GM19023 (cell line): ENCODE data around the gene ACOT11.
"Not testable (repeated sequence)": the region's sequence is repeated elsewhere in the genome, so short reads cannot be mapped to it uniquely, and the experiment has no call there.

Experiments
- ATAC-seq: cut with Tn5 transposase; IDR thresholded peaks from one replicate; pipeline ENCODE4 v1.9.1; 2021; ENCODE audit warnings: mild to moderate bottlenecking, moderate library complexity; ENCODE audit not compliant: unreplicated experiment

ACOT11 gene

DNA sequence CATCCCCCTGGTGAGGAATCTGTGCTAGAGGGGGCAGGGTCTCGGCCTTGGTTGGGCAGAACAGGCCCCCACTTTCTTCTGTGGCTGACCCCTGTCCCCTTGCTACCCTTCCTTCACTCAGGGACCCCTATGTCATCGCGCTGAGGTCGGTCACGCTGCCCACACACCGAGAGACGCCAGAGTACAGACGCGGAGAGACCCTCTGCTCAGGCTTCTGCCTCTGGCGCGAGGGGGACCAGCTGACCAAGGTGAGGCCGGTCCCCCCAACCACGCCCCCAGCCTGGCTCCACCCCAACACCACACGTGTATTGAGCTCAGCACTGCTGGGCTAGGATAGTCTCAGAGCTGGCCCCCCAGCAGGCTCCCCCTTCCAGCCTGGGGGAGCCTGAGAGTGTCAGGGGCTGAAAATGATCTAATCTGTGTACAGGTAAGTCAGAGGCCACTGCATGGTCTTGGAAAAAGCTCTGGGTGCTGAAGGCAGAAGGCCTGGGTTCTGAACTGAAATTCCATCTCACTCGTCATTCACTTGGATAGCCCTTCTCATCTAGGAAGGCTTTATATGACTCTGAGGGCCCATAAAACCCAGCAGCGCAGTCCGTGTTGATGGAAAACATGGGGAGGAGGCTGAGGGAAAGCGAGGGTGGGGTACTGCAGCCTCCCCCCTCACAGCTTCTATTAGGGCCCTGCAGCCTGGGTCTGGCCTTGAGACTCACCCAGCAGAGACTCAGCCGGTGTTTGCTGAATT lies 60.0 kb downstream of the ACOT11 start:
- ATAC-seq = no peak

DNA sequence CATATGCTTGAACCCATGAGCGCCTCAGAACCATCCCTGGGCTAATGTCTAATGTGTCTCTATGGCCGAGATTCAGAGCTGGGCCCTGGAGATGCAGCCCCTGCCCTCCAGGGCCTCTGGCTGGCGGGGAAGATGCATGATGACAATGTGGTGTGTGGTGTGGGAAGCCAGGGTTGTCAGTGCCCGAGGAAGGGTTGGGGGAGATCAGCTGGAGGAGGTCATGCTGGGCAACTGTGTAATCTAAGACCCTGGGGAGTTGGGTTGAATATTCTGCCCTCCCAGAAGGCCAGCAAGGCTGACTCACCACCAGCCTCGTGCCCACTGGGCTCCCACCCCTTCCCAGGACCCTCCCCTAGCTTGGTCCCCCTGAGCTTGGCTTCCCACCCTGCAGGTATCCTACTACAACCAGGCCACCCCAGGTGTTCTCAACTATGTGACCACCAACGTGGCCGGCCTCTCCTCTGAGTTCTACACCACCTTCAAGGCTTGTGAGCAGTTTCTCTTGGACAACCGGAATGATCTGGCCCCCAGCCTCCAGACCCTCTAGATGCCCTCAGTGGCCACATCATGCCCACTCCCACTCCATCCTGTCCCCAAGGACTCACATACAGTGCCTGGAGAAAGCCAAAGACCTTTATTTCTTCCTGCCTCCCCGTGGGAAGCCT lies 60.7 kb downstream of the ACOT11 start:
- ATAC-seq = no peak

DNA sequence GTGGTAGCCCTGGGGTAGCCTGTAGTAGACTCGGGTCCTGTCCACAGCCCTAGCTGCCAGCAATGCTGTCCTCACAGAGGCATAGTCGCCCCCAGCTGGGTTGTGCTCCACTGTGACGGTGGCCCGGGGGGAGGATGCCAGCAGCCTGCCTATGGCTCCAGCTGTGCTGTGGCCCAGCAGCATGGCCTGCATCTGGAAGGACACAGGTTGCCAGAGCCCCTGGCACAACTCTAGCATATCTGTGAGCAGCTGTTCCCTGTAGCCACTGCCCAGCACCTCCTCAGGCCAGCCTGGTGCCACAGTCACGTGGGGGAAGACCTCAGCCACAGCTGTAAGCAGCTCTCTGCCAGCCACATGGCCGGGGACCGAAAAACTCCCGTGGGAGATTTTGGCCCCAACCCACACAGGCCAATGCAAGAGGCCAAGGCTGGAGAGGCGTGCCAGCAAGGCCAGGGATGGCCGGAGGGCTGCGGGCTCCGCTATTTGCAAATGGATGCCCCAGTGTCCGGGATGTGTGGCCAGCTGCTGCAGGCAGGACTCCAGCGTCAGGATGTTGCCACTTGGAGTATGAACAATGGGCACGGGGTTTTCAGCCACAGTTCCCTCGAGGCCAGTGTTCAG lies 61.4 kb downstream of the ACOT11 start:
- ATAC-seq = no peak

DNA sequence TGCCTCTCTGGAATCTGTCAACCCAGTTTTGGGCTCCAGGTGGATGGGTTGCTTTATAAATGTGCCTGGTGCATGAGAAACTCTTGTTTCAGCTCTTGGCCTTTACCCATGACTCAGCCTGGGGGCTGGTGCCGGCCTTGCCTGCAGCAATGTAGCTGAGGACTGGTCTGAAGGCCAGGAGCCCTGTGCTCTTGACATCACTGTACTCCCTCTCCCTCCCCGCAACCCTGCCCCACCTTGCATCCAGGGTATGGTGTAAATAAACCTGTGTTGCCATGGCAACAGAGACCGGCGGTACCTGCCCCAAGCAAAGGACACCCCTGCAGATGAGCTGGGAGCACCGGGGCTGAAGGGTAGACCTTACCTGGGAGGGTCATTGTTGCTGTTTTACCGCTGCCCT lies 62.0 kb downstream of the ACOT11 start:
- ATAC-seq = no peak

DNA sequence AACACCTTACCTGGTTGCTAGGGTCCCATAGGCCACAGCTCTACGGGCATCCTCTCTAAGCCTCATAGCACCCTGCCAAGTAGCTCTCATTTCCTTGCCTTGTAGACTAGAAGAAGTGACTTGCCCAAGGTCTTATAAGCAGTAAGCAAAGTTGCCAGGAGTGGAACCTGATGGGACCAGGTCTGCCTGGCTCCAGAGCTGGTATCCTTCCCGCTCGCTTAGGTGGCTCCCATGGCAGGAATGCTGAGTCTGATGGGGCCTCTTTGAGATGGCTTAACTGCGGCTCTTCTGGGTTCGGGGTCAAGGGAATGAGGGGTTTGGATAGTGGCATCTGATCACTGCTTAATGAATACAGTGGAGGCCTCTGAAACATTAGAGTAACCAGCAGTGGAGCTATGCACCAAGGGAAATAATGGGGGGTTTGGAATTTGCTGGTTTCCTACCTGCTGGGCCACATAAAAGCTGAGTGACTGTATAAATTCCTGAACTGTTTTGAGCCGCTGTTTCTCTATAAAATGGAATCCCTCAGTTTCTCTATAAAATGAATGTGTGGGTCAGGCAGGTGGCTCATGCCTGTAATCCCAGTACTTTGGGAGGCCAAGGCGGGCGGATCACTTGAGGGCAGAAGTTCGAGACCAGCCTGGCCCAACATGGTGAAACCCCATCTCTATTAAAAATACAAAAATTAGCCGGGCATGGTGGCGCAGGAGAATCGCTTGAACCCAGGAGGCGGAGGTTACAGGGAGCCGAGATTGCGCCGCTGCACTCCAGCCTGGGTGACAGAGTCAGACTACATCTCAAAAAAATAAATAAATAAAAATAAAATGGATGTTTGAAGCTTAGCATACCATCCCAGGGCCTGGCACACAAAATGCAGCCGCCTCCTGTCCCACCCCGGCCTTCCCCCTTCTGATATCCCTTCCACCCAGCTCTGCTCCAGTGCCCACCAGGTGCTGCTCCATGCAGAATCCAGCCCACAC lies 62.9 kb downstream of the ACOT11 start:
- no peak for ATAC-seq

DNA sequence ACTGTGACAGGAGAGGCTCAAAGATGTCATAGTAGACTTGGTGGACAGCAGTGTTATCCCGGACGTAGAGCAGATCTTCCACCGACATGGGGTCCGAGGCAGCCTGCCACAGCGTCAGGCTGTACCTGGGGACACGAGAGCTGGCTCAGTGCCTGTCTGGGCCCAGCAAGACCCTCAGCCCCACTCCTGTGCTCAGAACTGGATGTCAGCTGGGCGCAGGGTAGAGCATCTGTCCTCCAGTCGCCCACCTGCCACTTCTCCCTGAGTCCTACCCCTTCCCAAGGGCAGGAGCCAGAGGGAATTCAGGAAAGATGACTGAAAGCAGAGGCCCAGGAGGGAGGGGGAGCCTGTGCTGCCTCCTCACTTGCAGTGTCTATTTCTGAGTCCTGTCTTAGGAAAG lies 63.6 kb downstream of the ACOT11 start:
- ATAC-seq = no peak

DNA sequence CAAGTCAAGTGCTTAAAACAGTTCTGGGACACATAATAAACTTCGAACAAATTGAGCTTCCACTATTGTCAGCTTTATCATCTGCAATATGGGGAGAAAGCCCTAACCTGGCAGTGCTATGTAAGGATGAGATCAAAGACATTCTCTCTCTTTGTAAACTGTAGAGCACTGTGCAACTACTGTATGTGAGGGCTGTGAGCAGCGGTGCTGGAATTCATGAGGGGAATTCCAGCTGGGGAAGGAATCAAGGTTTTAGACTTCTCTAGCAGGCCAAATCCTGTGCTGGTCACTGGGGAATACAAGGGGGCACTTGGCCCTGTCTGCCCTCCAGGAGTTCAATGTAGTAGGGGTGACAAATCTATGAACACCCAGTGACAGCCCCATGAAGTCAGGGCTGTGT lies 66.0 kb downstream of the ACOT11 start:
- no peak for ATAC-seq

DNA sequence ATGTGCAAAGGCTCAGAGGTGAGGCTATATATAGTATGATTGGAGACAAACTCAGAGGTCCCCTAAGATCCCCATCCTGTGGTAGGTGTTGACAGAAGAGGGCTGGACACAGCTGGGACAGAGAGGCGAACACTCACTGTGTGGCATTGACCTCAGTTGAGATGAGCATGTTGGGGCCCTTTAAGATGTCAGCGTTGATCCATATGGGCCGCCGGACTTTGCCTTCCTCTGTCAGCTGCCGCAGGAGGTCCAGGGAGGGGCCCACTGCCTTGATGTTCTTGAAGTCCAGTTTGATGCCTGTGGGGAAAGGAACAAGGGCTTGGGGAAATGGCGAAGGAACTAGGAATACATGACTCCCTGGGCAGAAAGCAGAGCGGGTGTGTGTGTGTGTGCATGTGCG lies 66.5 kb downstream of the ACOT11 start:
- no peak for ATAC-seq

DNA sequence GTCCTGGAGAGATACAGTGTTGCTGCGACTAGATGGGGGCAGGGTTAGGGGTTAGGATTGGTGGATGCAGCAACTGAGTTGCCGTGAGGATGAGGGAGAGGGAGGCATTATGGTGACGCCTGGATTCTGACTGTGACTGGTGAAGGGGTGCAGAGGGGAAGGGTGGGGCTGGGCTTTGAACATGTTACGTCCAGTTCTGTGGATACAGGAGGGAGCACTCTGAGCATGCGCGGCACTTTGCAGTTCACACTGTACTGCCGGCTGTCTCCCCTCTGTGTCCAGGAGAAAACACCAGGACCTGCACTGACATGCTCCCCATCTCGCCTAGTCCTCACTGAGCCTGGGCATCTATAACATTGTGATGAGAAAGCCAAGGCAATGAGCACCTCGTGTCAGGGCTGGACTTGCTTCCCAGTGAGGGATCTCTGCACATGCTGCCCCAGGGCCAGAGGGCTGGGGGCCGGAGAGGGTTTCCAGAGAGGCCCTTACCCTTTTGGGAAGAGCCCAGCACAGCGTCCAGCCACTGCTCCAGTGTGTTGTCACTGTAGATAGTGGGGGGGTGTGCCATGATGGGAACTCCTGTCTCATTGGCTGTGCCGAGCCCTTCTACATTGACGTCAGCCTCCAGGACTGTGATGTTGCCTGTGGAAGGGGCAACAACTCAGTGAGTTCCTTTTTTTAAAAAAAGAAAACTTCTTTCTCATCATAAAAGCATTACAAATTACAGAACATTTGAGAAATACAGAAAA lies 67.7 kb downstream of the ACOT11 start:
- no peak for ATAC-seq

DNA sequence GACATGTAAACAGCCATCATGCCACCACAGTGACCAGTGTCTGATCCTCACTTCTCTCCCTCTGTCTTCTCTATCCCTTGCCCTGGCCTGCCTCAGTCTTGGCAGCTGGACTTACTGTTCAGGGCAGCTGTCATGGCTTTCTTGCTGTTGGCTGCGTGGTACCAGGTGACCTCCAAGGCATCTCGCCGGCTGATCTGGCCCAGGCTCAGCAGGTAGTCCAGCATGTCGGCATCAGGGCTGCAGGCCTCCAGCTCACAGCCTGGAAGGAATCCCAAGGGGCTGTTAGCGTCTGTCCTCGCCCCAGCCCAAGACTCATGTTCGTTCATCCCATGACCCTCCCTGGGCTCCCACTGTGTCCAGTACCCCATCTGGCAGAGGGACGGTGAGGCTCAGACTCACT lies 71.7 kb downstream of the ACOT11 start:
- ATAC-seq = no peak

DNA sequence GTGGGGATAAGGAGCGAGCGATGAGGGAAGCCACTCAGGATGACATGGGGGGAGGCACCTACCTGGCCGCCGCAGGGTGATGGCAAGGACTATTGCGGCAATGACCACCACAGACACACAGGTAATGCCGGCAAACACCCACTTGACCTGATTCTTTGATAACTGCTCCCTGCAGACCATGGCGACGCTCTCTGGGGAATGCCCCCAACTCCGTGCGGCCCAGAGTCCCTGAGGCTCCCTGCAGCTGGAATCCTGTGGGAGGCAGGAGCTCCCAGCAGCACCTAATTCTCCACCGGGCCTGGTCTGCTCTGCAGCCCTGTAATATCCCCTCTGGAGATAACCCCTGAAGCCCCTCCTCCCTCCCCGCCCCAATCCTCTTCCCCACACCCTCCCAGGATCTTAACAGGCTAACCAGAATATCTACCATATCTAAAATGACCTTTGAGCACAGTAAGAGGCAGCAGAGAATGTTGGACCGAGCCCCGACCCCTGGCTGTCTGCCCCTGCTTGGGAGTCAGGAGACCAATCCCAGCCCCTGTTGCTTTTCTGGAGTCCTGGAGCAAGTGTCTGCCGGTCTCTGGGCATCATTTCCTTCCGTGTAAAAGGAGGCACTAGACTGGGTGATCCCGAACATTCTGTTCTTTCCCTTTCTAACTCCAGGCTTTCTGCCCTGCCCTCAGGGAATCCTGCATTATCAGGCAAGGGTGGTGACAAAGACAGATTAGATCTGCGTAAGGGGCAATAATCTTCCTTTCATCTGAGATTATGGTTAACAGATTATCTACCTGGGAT lies 75.4 kb downstream of the ACOT11 start, which contains the start of gene FAM151A:
FAM151A (minus strand) TSS at position 310 of the 792 bp plus-strand sequence; CDS start at position 180, 130 bp downstream.
- no peak for ATAC-seq

DNA sequence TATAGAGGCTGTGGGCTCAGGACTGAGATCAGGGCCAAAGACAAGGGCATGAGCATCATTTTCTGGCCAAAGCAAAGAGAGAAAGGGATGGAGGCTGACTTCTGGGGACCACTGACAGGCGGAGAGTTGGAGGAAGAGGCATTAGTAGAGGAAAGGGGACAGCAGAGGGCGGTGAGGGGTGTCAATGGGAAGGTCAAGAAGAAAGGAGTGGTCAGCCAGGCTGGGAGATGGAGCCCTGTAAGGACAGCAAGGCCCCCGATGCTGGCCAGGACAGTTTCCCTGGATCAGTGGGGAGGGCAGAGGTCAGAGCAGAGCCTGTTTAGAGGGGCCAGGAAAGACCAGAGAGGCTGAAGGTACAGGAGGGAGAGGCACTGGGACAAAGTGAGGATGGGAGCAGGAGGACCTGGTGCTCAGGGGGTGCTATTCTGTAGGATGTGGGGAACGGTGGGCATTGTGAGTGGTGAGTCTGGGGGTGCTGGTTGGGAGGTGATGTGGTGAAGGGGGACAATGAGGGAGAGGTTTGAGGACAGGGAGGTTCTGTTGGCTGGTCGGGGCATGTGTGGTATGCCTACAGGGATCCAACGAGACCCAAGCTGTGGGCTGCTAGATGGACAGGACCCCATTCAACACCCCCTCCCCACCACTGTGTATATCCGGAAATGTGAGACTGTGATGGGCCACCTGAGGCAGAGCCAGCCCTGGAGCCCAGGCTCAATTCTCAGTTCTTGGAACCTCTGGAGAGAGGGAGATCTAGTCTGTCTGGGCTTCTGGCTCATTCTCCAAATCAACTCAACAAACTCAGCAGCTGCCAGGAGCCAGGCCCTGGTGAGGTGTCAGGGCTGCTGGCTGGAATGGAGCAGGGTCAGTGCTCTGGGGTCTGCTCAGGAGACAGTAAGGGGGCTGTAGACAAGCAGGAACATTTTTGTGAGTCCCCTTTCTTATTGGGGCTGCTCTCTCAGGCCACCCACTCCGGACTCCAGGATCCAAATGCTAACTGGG lies 76.7 kb downstream of the ACOT11 start:
- no peak for ATAC-seq

DNA sequence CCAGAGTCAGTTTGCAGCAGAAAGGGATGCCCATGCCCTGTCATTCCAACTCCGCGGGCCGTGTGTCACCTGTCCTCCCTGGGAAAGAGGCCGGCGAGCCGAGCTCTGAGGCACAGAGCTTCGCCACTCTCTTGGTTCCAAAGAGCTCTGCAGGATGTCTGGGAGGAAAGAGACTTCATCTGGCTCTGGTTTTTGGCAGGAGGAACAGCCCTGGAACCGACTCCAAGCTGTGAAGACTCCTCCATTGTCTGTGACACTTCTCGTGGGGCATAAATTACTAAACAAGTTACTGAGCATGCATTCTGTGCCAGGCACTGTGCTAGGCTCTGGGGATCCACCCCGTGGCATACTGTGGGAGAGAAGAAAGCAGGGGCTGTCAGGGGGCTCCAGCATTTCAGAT lies 79.2 kb downstream of the ACOT11 start:
- no peak for ATAC-seq

DNA sequence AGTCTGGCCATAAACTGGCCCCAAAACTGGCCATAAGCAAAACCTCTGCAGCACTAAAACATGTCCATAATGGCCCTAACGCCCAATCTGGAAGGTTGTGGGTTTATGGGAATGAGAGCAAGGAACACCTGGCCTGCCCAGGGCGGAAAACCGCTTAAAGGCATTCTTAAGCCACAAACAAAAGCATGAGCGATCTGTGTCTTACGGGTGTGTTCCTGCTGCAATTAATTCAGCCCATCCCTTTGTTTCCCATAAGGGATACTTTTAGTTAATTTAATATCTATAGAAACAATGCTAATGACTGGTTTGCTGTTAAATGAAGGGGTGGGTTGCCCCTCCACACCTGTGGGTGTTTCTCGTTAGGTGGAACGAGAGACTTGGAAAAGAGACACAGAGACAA lies 87.8 kb downstream of the ACOT11 start:
- ATAC-seq = not testable (repeated sequence)

DNA sequence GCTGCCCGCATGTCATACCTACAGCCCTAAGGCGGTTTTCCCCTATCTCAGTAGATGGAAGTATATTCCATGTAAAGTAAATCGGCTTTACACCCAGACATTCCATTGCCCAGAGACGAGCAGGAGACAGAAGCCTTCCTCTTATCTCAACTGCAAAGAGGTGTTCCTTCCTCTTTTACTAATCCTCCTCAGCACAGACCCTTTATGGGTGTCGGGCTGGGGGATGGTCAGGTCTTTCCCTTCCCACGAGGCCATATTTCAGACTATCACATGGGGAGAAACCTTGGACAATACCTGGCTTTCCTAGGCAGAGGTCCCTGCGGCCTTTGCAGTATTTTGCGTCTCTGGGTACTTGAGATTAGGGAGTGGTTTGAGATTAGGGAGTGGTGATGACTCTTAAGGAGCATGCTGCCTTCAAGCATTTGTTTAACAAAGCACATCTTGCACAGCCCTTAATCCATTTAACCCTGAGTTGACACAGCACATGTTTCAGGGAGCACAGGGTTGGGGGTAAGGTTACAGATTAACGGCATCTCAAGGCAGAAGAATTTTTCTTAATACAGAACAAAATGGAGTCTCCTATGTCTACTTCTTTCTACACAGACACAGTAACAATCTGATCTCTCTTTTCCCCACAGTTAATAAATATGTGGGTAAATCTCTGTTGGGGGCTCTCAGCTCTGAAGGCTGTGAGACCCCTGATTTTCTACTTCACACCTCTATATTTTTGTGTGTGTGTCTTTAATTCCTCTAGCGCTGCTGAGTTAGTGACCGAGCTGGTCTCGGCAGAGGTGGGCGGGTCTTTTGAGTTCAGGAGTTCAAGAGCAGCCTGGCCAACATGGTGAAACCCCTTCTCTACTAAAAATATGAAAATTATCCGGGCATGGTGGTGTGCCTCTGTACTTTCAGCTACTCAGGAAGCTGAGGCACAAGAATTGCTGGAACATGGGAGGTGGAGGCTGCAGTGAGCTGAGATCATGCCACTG lies 88.7 kb downstream of the ACOT11 start:
- not testable (repeated sequence) for ATAC-seq

DNA sequence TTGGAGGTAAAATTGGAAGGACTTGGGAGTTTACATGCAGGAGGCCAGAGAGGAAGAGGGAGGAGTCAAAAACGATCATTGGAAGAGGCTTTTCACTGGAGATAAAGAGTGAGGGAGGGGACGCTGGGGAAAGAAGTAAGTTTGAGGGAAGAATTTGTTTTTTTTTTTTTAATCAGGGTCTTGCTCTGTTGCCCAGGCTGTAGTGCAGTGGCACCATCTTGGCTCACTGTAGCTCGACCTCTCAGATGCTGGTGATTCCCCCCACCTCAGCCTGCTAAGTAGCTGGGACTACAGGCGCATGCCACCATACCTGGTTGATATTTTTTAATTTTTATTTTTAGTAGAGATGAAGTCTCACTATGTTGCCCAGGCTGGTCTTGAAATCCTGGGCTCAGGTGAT lies 92.3 kb downstream of the ACOT11 start:
- ATAC-seq = no peak
